Rectal smooth muscle tissue (tissue), 1 donor: ENCODE measurements around the gene IREB2.
"Not testable (repeated sequence)": the region's sequence is repeated elsewhere in the genome, so short reads cannot be mapped to it uniquely, and the experiment has no call there.

Source experiments
- H3K27ac ChIP-seq: one replicate; pipeline ENCODE4 v1.7.0; 2013; ENCODE audit warnings: low read depth, low read length, inconsistent platforms
- H3K27me3 ChIP-seq: one replicate; pipeline ENCODE4 v1.7.0; 2013; ENCODE audit warnings: low read length; ENCODE audit not compliant: control insufficient read depth, insufficient read depth
- H3K36me3 ChIP-seq: one replicate; pipeline ENCODE4 v1.7.0; 2013; ENCODE audit warnings: low read length; ENCODE audit not compliant: control insufficient read depth, insufficient read depth
- H3K4me1 ChIP-seq: one replicate; pipeline ENCODE4 v1.7.0; 2013; ENCODE audit warnings: low read length; ENCODE audit not compliant: control insufficient read depth, insufficient read depth
- H3K4me3 ChIP-seq: one replicate; pipeline ENCODE4 v1.7.0; 2013; ENCODE audit warnings: low read length
- H3K9ac ChIP-seq: one replicate; pipeline ENCODE4 v1.7.0; 2013; ENCODE audit warnings: low read length

The IREB2 gene

GRCh38 chr15:78426300-78426699 is 11.7 kb upstream of the IREB2 start:
- H3K4me1 ChIP-seq = no peaks in the 10 kb centered on the region
- H3K27ac ChIP-seq = no peak overlapping the region
- no peaks in the 10 kb centered on the region for H3K36me3 ChIP-seq
- H3K9ac ChIP-seq = no peak overlapping the region
- no peaks in the 10 kb centered on the region for H3K27me3 ChIP-seq
- H3K4me3 ChIP-seq = no peak overlapping the region

- H3K27me3 ChIP-seq = no peaks in the 10 kb centered on the region
- no peak overlapping the region for H3K9ac ChIP-seq
Measured at GRCh38 chr15:78427953-78428352, 10.1 kb upstream of the IREB2 start.

DNA sequence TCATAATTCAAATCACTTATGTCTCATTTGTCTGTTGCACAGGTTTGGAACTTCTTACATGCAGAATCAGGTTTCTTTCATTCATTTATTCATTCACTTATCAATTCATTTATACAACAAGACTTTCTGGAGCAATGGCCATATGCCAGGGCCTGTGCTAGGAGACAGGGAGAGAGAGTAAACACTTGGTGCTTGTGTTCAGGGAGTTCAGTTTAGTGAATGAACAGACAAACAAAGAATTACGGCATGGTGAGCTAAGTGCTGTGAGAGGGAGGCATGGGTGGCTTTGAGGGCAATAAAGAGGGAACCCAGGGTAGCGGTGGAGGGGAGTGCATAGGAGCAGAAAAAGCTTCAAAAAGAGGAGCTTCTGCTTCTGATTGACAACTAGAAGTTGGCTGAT is 8.5 kb upstream of the IREB2 start:
- no peak overlapping the region for H3K4me3 ChIP-seq
- no peak overlapping the region for H3K9ac ChIP-seq
- H3K27ac ChIP-seq = no peak overlapping the region
- no peaks in the 10 kb centered on the region for H3K36me3 ChIP-seq
- no peaks in the 10 kb centered on the region for H3K27me3 ChIP-seq
- H3K4me1 ChIP-seq = no peaks in the 10 kb centered on the region

More at GRCh38 chr15:78427953-78428352, 10.1 kb upstream of the IREB2 start:
- Histone ChIP-seq H3K4me1 (no peaks in the 10 kb centered on the region), H3K27ac (no peak overlapping the region), H3K36me3 (no peaks in the 10 kb centered on the region), H3K4me3 (no peak overlapping the region)

DNA sequence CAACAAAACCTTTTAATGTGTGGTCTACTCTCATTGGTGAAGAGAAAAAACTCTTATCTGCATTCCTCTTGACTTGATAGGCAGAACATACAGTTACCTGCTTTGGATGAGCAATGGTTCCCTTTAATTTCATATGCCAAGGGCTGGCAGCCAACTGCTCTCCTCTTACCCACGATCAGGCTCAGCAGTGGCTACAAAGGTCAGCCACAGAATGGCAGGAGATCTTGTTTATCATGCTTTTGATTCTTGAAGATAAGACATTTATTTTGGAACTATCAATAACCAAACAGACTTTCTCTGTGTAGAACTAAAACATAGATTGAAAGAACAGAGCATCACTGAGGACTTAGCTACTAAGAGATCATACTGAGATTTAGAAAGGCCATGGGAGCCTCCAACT is 6.1 kb upstream of the IREB2 start:
- Histone ChIP-seq H3K9ac (no peak overlapping the region), H3K4me3 (no peak overlapping the region), H3K27ac (no peak overlapping the region)

DNA sequence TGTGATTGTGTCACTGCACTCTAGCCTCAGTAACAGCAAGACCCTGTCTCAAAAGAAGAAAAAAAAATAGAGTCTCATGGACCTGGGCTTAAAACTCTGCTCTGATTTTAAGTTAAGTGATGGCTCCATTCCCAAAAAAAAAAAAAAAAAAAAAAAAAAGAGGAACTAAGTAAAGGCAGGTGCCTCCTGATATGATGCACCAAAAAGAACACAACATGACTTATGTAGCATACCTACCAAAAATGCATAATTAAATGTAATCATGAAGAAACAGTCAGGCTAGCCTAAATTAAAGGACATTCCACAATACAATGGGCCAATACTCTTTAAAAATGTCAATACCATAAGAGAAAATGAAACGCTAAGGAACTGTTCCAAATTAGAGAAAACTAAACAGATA is 5.4 kb upstream of the IREB2 start:
- Histone ChIP-seq H3K4me3 (no peak overlapping the region), H3K27me3 (no peaks in the 10 kb centered on the region), H3K36me3 (no peaks in the 10 kb centered on the region), H3K9ac (no peak overlapping the region), H3K4me1 (no peaks in the 10 kb centered on the region), H3K27ac (no peak overlapping the region)

More for the DNA sequence above, 6.1 kb upstream of the IREB2 start:
- Histone ChIP-seq H3K36me3 (no peaks in the 10 kb centered on the region), H3K27me3 (no peaks in the 10 kb centered on the region), H3K4me1 (no peaks in the 10 kb centered on the region)

DNA sequence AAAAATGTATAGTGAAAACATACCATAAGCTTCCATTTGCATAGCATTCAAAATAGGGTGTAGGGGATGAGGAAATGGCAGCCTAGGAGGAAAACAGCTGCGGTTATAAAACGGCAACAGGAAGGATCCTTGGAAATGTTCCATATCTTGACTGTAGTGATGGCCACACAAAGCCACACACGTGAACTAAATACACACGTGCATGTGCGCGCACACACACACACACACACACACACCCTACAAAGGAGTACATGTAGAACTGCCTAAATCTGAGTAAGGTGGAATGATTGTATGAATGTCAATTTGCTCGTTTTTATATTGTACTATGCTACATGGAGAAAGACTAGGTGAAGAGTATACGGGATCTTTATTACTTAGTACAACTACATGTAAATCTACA is 3.9 kb upstream of the IREB2 start:
- H3K4me3 ChIP-seq = no peak overlapping the region
- H3K27ac ChIP-seq = no peak overlapping the region
- H3K36me3 ChIP-seq = no peaks in the 10 kb centered on the region
- H3K27me3 ChIP-seq = no peaks in the 10 kb centered on the region
- H3K9ac ChIP-seq = no peak overlapping the region
- H3K4me1 ChIP-seq = peaks cover 3% of the 10 kb centered on the region

- H3K9ac ChIP-seq, H3K27ac ChIP-seq, H3K4me3 ChIP-seq, H3K4me1 ChIP-seq, H3K36me3 ChIP-seq, H3K27me3 ChIP-seq: not testable (repeated sequence)
Measured at GRCh38 chr15:78434711-78435110, 3.3 kb upstream of the IREB2 start.

- H3K4me1 ChIP-seq = peaks cover 17% of the 10 kb centered on the region
- no peaks in the 10 kb centered on the region for H3K27me3 ChIP-seq
- peak overlapping the region; percentile 60 for H3K27ac ChIP-seq
- no peak overlapping the region for H3K9ac ChIP-seq
- peak overlapping the region; percentile 68 for H3K4me3 ChIP-seq
- no peaks in the 10 kb centered on the region for H3K36me3 ChIP-seq
Measured at GRCh38 chr15:78437107-78437761, 782 bp upstream of the IREB2 start.

- Histone ChIP-seq H3K9ac (peak overlapping the region; percentile 82), H3K4me1 (peaks cover 17% of the 10 kb centered on the region), H3K27ac (peak overlapping the region; percentile 97), H3K36me3 (no peaks in the 10 kb centered on the region), H3K4me3 (peak overlapping the region; percentile 90), H3K27me3 (no peaks in the 10 kb centered on the region)
Measured at GRCh38 chr15:78438619-78439285, 736 bp downstream of the IREB2 start.

DNA sequence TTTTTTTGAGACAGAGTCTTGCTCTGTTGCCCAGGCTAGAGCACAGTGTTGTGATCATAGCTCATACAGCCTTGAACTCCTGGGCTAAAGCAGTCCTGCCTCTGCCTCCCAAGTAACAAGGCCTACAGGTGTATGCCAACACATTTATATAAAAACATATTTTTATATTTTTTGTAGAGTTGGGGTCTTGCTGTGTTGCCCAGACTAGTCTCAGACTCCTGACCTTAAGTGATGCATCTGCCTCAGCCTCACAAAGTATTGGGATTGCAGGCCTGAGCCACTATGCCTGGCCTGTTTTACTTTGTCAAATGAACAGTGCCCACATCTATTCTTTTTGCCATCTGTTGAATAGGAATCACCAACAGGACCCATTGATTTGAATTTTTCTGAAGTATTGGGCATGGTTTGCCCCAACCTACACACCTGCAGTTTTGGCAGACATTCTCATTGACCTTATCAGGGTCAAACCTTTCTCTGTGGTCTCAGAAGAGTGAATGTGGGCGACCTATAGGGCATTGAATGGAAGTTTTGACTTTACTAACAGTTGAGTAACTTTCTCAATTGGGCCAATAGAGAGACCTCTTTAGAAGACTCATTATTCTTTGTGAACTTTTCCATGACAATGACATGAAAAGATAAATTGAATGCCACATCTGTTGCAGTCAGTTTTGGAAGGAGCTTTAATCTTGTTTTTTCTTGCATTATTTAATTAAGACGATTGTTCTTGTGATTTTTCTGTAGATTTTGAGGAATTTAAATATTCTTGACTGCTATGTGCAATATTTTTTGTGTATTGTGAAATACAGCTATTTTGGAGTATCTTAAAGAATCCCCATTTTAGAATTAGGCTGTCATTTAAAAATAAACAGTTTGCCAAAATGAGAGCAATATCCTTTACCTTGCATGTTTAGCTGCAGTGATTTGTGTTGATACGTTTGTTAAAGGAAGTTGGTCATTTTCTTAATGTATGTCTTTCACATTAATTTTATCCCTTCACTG is 2.7 kb downstream of the IREB2 start:
- no peak overlapping the region for H3K27ac ChIP-seq
- H3K4me3 ChIP-seq = no peak overlapping the region
- peaks cover 17% of the 10 kb centered on the region for H3K4me1 ChIP-seq
- peaks cover 2% of the 10 kb centered on the region for H3K36me3 ChIP-seq
- H3K27me3 ChIP-seq = no peaks in the 10 kb centered on the region
- H3K9ac ChIP-seq = no peak overlapping the region

DNA sequence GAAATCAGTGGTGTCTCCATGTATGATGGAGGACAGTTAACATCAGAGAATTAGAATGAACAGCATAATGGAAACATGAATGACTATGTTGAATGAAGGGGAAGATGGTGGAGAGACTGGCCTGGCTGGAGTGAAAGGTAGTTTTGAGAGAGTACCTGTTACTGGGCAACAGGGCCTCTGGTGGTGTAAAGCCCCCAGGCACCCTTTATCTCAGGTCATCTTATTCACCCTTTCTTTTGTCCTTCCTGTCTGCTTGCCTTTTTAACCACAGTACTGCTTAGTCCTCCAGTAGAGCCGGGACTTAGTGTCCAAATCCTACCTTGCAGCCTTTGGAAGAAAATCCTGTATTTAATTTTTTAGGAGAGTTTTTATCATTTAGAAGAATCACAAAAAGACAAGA is 6.2 kb downstream of the IREB2 start:
- Histone ChIP-seq H3K36me3 (peaks cover 6% of the 10 kb centered on the region), H3K9ac (no peak overlapping the region), H3K4me3 (no peak overlapping the region), H3K4me1 (peaks cover 21% of the 10 kb centered on the region), H3K27me3 (no peaks in the 10 kb centered on the region), H3K27ac (no peak overlapping the region)

- no peak overlapping the region for H3K9ac ChIP-seq
- H3K4me3 ChIP-seq = no peak overlapping the region
- peaks cover 15% of the 10 kb centered on the region for H3K4me1 ChIP-seq
- no peaks in the 10 kb centered on the region for H3K27me3 ChIP-seq
- H3K36me3 ChIP-seq = peaks cover 6% of the 10 kb centered on the region
- H3K27ac ChIP-seq = no peak overlapping the region
Measured at GRCh38 chr15:78445875-78446274, 7.9 kb downstream of the IREB2 start.
